Pons (tissue), 1 donor: ENCODE measurements around the gene MYH6.
"Not testable (repeated sequence)": the region's sequence is repeated elsewhere in the genome, so short reads cannot be mapped to it uniquely, and the experiment has no call there.

ENCODE experiments used
- DNase-seq: peaks from one replicate; pipeline ENCODE4 v3.0.0-alpha.2; 2016; ENCODE audit warnings: low spot score

The MYH6 gene

DNA sequence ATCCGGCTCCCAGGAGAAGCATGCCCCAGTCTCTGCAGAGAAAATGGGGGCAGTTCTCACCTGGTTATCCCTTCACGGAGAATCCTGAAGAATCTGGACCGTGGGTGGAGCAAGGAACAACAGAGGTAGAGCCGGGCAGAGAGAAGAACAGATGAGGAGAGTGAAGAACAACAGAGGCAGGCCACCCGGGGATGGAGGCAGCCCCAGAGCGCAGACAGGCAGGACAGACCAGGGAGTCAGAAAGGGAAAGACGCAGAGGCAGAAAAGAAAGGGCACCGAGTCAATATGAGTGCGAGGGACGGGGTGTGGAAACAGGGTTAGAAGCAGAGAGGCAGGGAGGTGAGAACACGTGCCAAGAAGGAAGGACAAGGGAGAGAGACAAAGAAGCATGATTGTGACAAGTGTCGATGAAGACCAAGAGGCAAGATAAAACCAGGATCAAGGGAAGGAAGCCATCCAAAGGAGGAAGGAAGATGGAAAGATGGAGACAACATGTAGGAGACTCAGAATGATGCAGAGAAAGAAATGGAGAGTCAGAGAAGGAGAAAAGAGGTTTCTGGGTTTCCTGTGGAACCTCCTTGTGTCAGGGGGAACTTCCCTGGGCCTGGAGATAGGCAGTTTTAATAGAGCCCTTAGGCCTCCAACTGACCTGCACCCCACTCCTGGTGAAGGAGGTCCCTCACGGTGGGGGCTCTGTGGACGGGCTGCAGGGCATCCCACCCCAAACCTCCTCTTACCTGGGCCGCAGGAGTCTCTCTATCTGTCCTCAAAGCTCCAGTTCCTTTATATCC, at the start of gene MYH6:
Gene MYH6, minus strand, starts transcription at position 758 of the 791 bp plus-strand sequence. CDS start 1,050 bp downstream, outside the sequence.
- DNase-seq, result no peak

DNA sequence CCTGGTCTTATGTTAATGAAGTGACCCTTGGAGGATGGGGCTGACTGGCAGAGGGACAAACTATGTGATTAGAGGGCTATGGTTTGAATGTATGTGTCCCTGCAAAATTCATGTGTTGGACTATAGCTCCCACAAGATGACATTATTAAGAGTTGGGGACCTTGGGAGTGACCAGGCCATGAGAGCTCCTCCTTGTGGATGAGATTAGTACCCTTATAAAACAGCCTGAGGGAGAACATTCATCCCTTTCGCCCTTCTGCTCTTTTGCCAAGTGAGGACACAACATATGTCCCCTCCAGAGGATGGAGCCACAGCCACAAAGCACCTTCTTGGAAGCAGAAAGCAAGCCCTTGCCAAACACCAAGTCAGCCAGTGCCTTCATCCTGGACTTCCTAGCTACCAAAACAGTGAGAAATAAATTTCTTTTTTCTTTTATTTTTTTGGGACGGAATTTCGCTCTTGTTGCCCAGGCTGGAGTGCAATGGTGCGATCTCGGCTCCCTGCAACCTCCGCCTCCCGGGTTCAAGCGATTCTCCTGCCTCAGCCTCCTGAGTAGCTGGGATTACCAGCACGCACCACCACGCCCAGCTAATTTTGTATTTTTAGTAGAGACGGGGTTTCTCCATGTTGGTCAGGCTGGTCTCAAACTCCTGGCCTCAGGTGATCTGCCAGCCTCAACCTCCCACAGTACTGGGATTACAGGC, 49.0 kb upstream of the MYH6 start:
- not testable (repeated sequence) for DNase-seq

- DNase-seq, result no peak
Observed at GRCh38 chr14:23454445-23454856, 46.4 kb upstream of the MYH6 start.

GRCh38 chr14:23452237-23452636, 44.2 kb upstream of the MYH6 start:
- no peak for DNase-seq

DNA sequence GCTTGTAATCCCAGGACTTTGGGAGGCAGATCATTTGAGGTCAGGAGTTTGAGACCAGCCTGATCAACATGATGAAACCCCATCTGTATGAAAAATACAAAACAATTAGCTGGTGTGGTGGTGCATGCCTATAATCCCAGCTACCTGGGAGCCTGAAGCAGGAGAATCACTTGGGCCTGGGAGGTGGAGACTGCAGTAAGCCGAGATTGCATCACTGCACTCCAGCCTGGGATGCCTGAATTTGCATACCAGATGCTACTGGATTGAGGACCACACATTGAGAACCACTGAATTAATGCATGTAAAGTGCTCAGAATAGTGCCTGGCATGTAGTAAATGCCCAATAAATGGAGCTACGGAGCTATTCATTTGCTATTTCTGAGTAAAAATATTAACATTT, 42.3 kb upstream of the MYH6 start:
- no peak for DNase-seq

DNA sequence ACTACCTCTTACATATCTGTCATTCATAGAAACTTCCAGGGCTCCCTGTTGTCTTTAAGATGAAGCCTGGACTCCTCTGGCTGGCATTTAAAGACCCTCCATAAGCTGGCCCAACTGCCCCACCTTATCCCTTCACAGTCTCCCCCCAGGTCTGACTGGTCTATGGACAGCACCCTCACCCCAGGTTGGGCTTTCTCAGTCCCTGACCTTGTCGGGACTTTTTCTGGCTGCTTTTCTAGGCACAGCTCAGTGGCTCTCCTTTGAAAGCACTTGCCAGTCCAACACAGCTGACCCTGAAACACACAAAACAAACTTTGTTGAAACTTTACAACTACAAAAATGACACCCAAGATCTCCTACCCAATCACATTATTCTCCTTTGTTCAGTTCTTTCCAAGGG, 41.2 kb upstream of the MYH6 start:
- no peak for DNase-seq

- no peak for DNase-seq
Observed at GRCh38 chr14:23447361-23448350, 39.6 kb upstream of the MYH6 start.

- DNase-seq, result no peak
Observed at GRCh38 chr14:23446291-23446851, 38.3 kb upstream of the MYH6 start.

- DNase-seq, result no peak
Observed at GRCh38 chr14:23445773-23446172, 37.7 kb upstream of the MYH6 start.

GRCh38 chr14:23444314-23444713, 36.2 kb upstream of the MYH6 start:
- DNase-seq, result no peak

GRCh38 chr14:23443881-23444280, 35.8 kb upstream of the MYH6 start:
- no peak for DNase-seq

DNA sequence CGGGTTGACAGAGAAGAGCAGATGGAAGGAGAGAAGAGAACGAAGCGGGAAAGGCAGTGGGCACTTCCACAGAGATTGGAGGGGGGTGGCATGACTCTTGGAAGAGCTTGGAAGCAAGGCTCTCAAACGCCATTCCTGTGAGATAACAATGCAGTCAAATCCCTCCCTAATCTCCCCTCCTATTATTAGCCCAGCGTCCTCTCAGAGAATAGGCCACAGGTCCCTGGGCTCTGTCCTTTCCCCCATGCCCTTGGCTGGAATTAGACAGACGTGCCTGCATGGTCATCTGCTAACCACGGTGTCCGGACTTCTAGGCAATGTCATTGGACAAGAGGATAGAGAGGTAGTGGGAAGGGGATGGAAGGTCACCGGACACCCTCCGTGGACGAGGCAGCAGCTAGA, 35.3 kb upstream of the MYH6 start:
- no peak for DNase-seq

GRCh38 chr14:23442721-23443356, 34.8 kb upstream of the MYH6 start:
- DNase-seq, result no peak

- no peak for DNase-seq
Observed at GRCh38 chr14:23441076-23441475, 33.0 kb upstream of the MYH6 start.

DNA sequence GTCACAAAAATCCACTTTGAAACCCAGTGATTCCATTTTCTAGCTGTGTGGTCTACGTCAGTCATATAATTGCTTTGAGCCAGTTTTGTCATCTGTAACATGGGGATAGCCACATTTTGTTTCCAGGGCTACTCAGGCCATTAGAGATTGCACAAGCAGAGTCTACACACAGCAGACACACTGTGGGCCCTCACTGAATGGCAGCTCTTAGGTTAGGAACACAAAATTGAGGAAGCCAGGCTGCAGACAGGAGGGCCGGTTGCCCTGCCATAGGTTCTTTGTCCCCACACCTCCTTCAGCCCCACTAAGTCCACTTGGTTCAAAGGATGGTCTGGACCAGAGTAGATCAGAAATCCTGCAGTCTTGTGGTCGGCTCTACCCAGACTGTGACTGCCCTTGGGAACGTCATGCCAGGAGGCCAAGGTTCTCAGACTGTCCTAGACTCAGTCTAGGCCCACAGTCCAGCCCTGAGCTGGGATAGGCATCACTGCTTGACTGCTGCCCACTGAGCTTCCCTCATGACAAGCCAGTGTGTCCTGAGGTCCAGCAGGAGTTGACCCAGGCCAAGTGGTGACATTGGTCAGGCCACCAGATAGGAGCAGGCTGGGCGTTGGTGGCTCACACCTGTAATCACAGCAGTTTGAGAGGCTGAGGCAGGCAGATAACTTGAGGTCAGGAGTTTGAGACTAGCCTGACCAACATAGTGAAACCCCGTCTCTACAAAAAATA, 31.2 kb upstream of the MYH6 start:
- no peak for DNase-seq

DNA sequence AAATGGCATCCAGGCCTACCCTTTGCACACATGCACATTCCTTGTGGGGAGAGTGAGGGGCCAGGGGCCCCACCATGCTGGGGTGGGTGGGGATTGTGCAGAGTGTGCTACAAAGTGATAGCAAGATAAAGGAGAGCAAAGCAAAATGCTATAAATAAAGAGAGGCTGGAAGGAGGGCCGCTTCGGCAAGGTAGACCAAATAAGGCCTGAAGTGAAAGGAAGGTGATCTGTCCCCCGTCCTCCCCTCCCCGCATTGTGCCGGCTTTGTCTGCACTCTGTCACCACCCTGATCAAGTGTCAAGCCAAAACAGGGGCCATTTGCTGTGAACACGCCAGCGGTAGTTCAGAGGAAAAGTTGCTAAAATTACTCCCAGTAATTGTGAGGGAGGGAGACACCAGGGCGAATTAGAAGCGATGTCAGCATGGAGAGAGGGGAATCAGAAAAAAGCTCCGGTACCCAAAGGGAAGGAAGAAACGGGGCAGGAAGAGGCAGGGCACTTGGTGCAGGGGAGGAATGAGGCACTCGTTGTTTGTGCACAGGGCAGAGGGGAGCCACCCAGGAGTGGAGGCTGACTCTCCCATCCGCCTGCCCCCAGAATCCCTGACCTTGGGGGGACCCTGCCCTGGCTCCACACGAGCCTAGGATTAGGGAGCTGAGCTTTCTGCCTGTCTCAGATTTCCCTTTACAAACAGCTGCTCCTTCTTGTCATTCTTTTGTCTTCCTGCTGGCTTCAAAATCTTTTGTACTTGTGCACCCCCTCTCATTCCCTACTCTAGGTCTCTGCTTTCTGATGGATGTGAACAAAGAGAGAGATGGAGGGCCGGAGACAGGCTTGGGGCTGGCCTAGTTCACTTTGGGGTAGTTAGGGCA, 30.3 kb upstream of the MYH6 start:
- DNase-seq, result no peak

DNA sequence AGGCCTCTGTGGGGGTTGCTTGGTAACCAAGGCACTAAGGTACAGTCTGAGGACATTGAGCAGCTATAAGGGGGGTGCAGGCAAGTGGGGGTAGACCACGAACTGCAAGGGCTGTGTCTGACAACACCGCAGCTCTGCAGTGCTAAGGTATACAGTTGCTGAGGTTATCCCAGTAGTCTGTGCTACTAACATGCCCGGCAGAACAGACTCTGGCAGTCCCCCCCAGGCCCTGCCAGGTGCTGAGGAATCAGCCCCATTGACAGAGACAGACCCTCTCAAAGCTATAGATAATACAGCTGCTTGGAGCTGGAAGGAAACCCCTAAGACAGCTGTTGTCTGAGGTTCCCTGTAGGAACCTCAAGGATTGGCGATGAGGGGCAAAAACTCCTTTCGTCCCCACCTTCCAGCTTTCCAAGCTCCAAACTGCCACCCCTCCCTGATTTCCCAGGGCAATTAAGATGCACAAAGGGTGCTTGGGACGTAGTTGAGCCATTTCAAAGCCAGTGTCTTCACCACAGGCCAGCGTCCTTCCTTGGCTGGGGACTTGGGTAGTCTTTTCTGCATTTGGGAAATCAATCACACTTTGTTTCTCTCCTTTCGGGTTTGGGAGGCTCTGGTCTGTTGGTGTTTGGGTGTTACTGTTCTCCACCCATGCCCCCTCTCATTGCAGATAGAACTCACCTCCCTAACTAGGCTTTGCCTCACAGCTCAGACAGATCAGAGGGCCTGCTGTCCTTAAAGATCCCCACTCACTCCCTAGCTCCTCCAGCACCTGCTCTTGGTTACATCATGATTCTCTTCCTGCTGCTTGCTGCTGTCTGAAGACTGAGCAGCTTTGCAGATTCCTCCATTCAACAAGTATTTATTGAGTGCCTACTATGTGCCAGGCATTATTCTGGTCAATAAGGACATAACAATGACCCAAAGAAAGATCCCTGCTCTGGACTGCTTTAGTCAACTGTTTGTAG, 29.3 kb upstream of the MYH6 start:
- DNase-seq, result no peak

GRCh38 chr14:23436327-23437132, 28.5 kb upstream of the MYH6 start:
- peak; percentile 5 for DNase-seq
